Mesothelial cell of epicardium (in vitro differentiated cells): ENCODE measurements around the gene NGF. TPM values are rescaled to one million over a fixed set of nuclear protein-coding genes. Genes with fewer than 3 reads are reported as not detected.

Source experiments
- DNase-seq, 2 experiments: peaks; one replicate each; pipeline ENCODE4 v3.0.0; 2021; ENCODE audit warnings: low spot score in 2 of 2; ENCODE audit not compliant: unreplicated experiment in 2 of 2
- H3K27ac Mint-ChIP-seq: 2 replicates; pipeline ENCODE4 v1.8.0; 2021; ENCODE audit warnings: mixed read lengths
- H3K27me3 Mint-ChIP-seq: 2 replicates; pipeline ENCODE4 v1.8.0; 2021; ENCODE audit warnings: low read depth, mixed read lengths
- H3K36me3 Mint-ChIP-seq: 2 replicates; pipeline ENCODE4 v1.8.0; 2021; ENCODE audit warnings: mixed read lengths
- H3K4me1 Mint-ChIP-seq: 2 replicates; pipeline ENCODE4 v1.8.0; 2021; ENCODE audit warnings: mixed read lengths
- H3K4me3 Mint-ChIP-seq: 2 replicates; pipeline ENCODE4 v1.8.0; 2021; ENCODE audit warnings: mild to moderate bottlenecking, moderate library complexity, mixed read lengths
- H3K9me3 Mint-ChIP-seq: 2 replicates; pipeline ENCODE4 v1.8.0; 2021; ENCODE audit warnings: mixed read lengths
- CTCF ChIP-seq: fragments of 200-600 bp; sonication (generic); IDR thresholded peaks from one replicate; pipeline ENCODE4 v1.5.0; 2021; ENCODE audit warnings: antibody characterized with exemption; ENCODE audit not compliant: unreplicated experiment
- total RNA-seq: library from RNA; stranded (reverse); gene quantifications from 3 replicates; pipeline ENCODE4 v1.2.1, GENCODE V29; 2021

The NGF gene
- total RNA-seq, 1 donor from 2014 or later, result 4.2 TPM

GRCh38 chr1:115265099-115265498, 73.0 kb downstream of the NGF start:
- Mint-ChIP-seq H3K27me3 (peaks cover 2% of the 10 kb centered on the region), H3K4me3 (no peak overlapping the region), H3K36me3 (no peaks in the 10 kb centered on the region), H3K4me1 (peaks cover 19% of the 10 kb centered on the region), H3K27ac (no peak overlapping the region), H3K9me3 (no peaks in the 10 kb centered on the region)
- DNase-seq, result no peak
- no peak for TF ChIP-seq CTCF

- H3K27me3 Mint-ChIP-seq, result no peaks in the 10 kb centered on the region
- no peak overlapping the region for H3K27ac Mint-ChIP-seq
- no peak for TF ChIP-seq CTCF
- peaks cover 8% of the 10 kb centered on the region for H3K36me3 Mint-ChIP-seq
- no peak for DNase-seq
- peaks cover 19% of the 10 kb centered on the region for H3K4me1 Mint-ChIP-seq
- peaks cover 12% of the 10 kb centered on the region for H3K9me3 Mint-ChIP-seq
- no peak overlapping the region for H3K4me3 Mint-ChIP-seq
These were observed 75.2 kb downstream of the NGF start for GRCh38 chr1:115262886-115263285.

GRCh38 chr1:115261496-115261895, 76.6 kb downstream of the NGF start:
- H3K27me3 Mint-ChIP-seq, result no peaks in the 10 kb centered on the region
- H3K36me3 Mint-ChIP-seq, result peaks cover 8% of the 10 kb centered on the region
- no peak for TF ChIP-seq CTCF
- H3K4me1 Mint-ChIP-seq, result peaks cover 12% of the 10 kb centered on the region
- DNase-seq, result no peak
- peaks cover 24% of the 10 kb centered on the region for H3K9me3 Mint-ChIP-seq
- H3K27ac Mint-ChIP-seq, result no peak overlapping the region
- no peak overlapping the region for H3K4me3 Mint-ChIP-seq

DNA sequence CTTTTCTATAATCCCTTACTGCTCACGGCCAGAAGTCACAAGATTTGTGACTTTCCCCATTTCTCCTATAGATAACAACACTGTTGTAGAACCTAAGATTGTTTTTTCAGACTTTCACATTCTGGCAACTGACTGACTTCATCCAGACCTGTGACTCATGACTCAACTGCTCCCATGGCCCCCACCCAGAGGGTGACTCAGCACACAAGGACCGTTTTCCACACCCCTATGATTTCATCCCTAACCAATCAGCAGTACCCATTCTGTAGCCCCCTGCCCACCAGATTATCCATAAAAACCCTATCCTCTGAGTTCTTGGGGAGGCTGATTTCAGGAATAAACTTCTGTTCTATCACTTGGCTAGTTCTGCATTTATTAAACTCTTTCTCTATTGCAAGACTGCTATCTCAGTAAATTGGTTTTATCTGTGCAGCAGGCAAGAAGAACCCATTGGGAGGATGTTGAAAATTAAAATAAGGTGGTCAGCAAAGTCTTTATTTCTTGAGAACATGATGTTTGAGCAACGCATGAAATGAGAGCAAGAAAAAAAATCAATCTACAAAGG, 79.7 kb downstream of the NGF start:
- H3K27ac Mint-ChIP-seq, result no peak overlapping the region
- peaks cover 8% of the 10 kb centered on the region for H3K36me3 Mint-ChIP-seq
- H3K9me3 Mint-ChIP-seq, result peaks cover 35% of the 10 kb centered on the region
- no peaks in the 10 kb centered on the region for H3K27me3 Mint-ChIP-seq
- no peak for DNase-seq
- peaks cover 12% of the 10 kb centered on the region for H3K4me1 Mint-ChIP-seq
- TF ChIP-seq CTCF, result no peak
- H3K4me3 Mint-ChIP-seq, result no peak overlapping the region

DNA sequence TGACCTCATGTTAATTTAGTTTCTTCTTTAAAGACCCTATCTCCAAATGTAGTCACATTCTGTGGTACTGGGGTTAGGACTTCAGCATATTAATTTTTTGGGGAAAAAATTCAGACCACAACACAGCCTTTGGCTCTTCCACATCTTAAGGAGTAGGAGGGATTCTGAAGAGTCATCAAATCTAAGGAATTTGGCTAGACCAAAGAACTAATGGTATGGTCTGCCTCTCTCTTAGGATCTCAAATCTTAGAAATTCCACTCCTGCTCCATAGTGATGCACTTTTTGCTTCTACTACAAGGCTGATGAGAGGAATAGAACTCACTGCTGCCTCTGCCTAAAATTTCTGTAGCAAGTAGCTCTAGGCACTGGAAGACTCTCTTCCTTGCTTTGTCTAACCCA, 80.5 kb downstream of the NGF start:
- Mint-ChIP-seq H3K36me3 (peaks cover 8% of the 10 kb centered on the region), H3K9me3 (peaks cover 35% of the 10 kb centered on the region), H3K27ac (no peak overlapping the region), H3K4me1 (peaks cover 13% of the 10 kb centered on the region), H3K4me3 (no peak overlapping the region), H3K27me3 (no peaks in the 10 kb centered on the region)
- no peak for DNase-seq
- no peak for TF ChIP-seq CTCF

- no peak overlapping the region for H3K27ac Mint-ChIP-seq
- no peak overlapping the region for H3K4me3 Mint-ChIP-seq
- H3K36me3 Mint-ChIP-seq, result peaks cover 8% of the 10 kb centered on the region
- H3K9me3 Mint-ChIP-seq, result peaks cover 35% of the 10 kb centered on the region
- H3K4me1 Mint-ChIP-seq, result peaks cover 10% of the 10 kb centered on the region
- no peak for TF ChIP-seq CTCF
- H3K27me3 Mint-ChIP-seq, result no peaks in the 10 kb centered on the region
- no peak for DNase-seq
These were observed 82.9 kb downstream of the NGF start for GRCh38 chr1:115255154-115255553.
